MCF 10A (cell line): ENCODE measurements around the gene TNFSF11. TPM values are rescaled to one million over a fixed set of nuclear protein-coding genes. Genes with fewer than 3 reads are reported as not detected.

ENCODE experiments used
- BruUV-seq: library from RNA; stranded (reverse); fragments of 400-500 nt; replicated peaks from 2 replicates; lab custom pipeline; 2021; lab: Mats Ljungman, UMichigan
- CTCF ChIA-PET: fragments of 300-600 bp; sonication (Branson Sonifier 250); formaldehyde crosslinking; extraction: SDS; loops from one replicate; lab custom pipeline; 2021; ENCODE audit warnings: antibody characterized with exemption, inconsistent platforms; lab: Yijun Ruan, JAX
- POLR2A ChIA-PET: fragments of 300-600, 350-650 bp; sonication (Branson Sonifier 250); formaldehyde crosslinking; extraction: SDS; loops from one replicate; lab custom pipeline; 2020; ENCODE audit warnings: antibody characterized with exemption, inconsistent platforms; lab: Yijun Ruan, JAX
- DNase-seq: peaks from one replicate; pipeline ENCODE4 v3.0.0-alpha.2; 2018; ENCODE audit not compliant: unreplicated experiment
- H3K27ac Mint-ChIP-seq: one replicate; pipeline ENCODE4 v1.8.0; 2022; ENCODE audit warnings: mild to moderate bottlenecking, low read depth, mixed read lengths; ENCODE audit not compliant: unreplicated experiment
- H3K27me3 Mint-ChIP-seq: one replicate; pipeline ENCODE4 v1.8.0; 2022; ENCODE audit warnings: mixed read lengths; ENCODE audit not compliant: insufficient read depth, unreplicated experiment
- H3K36me3 Mint-ChIP-seq: one replicate; pipeline ENCODE4 v1.8.0; 2022; ENCODE audit warnings: mild to moderate bottlenecking, moderate library complexity, mixed read lengths; ENCODE audit not compliant: insufficient read depth, unreplicated experiment
- H3K4me1 Mint-ChIP-seq: one replicate; pipeline ENCODE4 v1.8.0; 2022; ENCODE audit warnings: mixed read lengths; ENCODE audit not compliant: insufficient read depth, unreplicated experiment
- H3K4me3 Mint-ChIP-seq: one replicate; pipeline ENCODE4 v1.8.0; 2022; ENCODE audit warnings: mild to moderate bottlenecking, moderate library complexity, mixed read lengths; ENCODE audit not compliant: unreplicated experiment
- H3K9me3 Mint-ChIP-seq: one replicate; pipeline ENCODE4 v1.8.0; 2022; ENCODE audit warnings: mixed read lengths; ENCODE audit not compliant: unreplicated experiment
- CTCF ChIP-seq: fragments of 200-600 bp; IDR thresholded peaks from one replicate; pipeline ENCODE4 v1.8.0; 2022; ENCODE audit warnings: antibody characterized with exemption, mild to moderate bottlenecking; ENCODE audit not compliant: unreplicated experiment
- intact Hi-C: fragments of 100-400 bp; cut with micrococcal nuclease; formaldehyde crosslinking; loops from 2 replicates; pipeline ENCODE4 v1.14.1; 2022
- total RNA-seq: library from RNA; stranded (reverse); gene quantifications from 2 replicates; pipeline ENCODE4 v1.2.3, GENCODE V29; 2022

TNFSF11 gene
- total RNA-seq, 1 experiment from 2014 or later: not detected

GRCh38 chr13:42594481-42595252 is 20.7 kb downstream of the TNFSF11 start:
- intact Hi-C loops: loop anchor here (1.0 to 10.0 kb wide), 6 partner anchors 66 to 1211 kb away; partner anchors contain the start of gene ENOX1
- POLR2A ChIA-PET: interaction anchor here (0.7 to 2.0 kb wide), 5 partner anchors 44 to 1284 kb away, joined by 3 to 6 read pairs (median 3); no protein-coding TSS in a partner anchor
- CTCF ChIA-PET: interaction anchor here (0.6 to 2.4 kb wide), 33 partner anchors 13 to 1951 kb away, joined by 3 to 15 read pairs (median 4); no protein-coding TSS in a partner anchor
- BruUV-seq: no TSS peak
- Mint-ChIP-seq H3K4me1 (peaks cover 11% of the 10 kb centered on the region), H3K36me3 (no peaks in the 10 kb centered on the region), H3K4me3 (no peak overlapping the region), H3K27ac (no peak overlapping the region), H3K27me3 (peaks cover 17% of the 10 kb centered on the region), H3K9me3 (no peaks in the 10 kb centered on the region)
- peak; percentile 89 for DNase-seq
- peak; percentile 74 for TF ChIP-seq CTCF

- Mint-ChIP-seq H3K27ac (no peak overlapping the region), H3K4me3 (no peak overlapping the region), H3K27me3 (peaks cover 17% of the 10 kb centered on the region), H3K9me3 (no peaks in the 10 kb centered on the region), H3K36me3 (no peaks in the 10 kb centered on the region), H3K4me1 (peaks cover 11% of the 10 kb centered on the region)
- intact Hi-C loops: loop anchor here (1.0 to 10.0 kb wide), 6 partner anchors 66 to 1210 kb away; partner anchors contain the start of gene ENOX1
- no TSS peak for BruUV-seq
- no peak for TF ChIP-seq CTCF
- ChIA-PET CTCF (interaction anchor here (0.6 to 2.4 kb wide), 31 partner anchors 12 to 1950 kb away, joined by 3 to 15 read pairs (median 4); no protein-coding TSS in a partner anchor), POLR2A (interaction anchor here (0.7 to 2.0 kb wide), 3 partner anchors 282 to 1283 kb away, joined by 3 to 6 read pairs (median 3); no protein-coding TSS in a partner anchor)
- DNase-seq: no peak
Measured at GRCh38 chr13:42595253-42595571, 21.3 kb downstream of the TNFSF11 start.

GRCh38 chr13:42597505-42597904 is 23.6 kb downstream of the TNFSF11 start:
- Mint-ChIP-seq H3K4me3 (no peak overlapping the region), H3K27me3 (no peaks in the 10 kb centered on the region), H3K9me3 (no peaks in the 10 kb centered on the region), H3K4me1 (peaks cover 15% of the 10 kb centered on the region), H3K36me3 (no peaks in the 10 kb centered on the region), H3K27ac (no peak overlapping the region)
- CTCF ChIA-PET: interaction anchor here (0.5 to 0.7 kb wide), 3 partner anchors 133 to 733 kb away, joined by 3 to 4 read pairs (median 4); no protein-coding TSS in a partner anchor
- POLR2A ChIA-PET: interaction anchor here (0.9 kb wide), 1 partner anchor 21 kb away, joined by 3 read pairs; no protein-coding TSS in a partner anchor
- intact Hi-C loops: loop anchor here (5.0 to 10.0 kb wide), 2 partner anchors 487 to 1190 kb away; partner anchors contain the start of gene ENOX1
- no peak for DNase-seq
- no TSS peak for BruUV-seq
- TF ChIP-seq CTCF: no peak

- intact Hi-C loops: no loop called here
- BruUV-seq: no TSS peak
- DNase-seq: no peak
Measured at GRCh38 chr13:42600943-42601342, 27.0 kb downstream of the TNFSF11 start.

More at GRCh38 chr13:42600943-42601342, 27.0 kb downstream of the TNFSF11 start:
- Mint-ChIP-seq H3K27me3 (no peaks in the 10 kb centered on the region), H3K4me1 (peaks cover 4% of the 10 kb centered on the region), H3K36me3 (no peaks in the 10 kb centered on the region), H3K27ac (no peak overlapping the region), H3K4me3 (no peak overlapping the region), H3K9me3 (no peaks in the 10 kb centered on the region)
- ChIA-PET POLR2A (no interaction called here), CTCF (interaction anchor here (0.7 kb wide), 2 partner anchors 15 to 488 kb away, joined by 3 read pairs; no protein-coding TSS in a partner anchor)
- TF ChIP-seq CTCF: no peak
